RKO (cell line): ENCODE data around the gene CYP2C19.
"Not testable (repeated sequence)": the region's sequence is repeated elsewhere in the genome, so short reads cannot be mapped to it uniquely, and the experiment has no call there.

Experiments used
- DNase-seq: peaks from one replicate; pipeline ENCODE4 v3.0.0-alpha.2; 2016; ENCODE audit warnings: low spot score

CYP2C19 gene

GRCh38 chr10:94762393-94762792 lies at the start of gene CYP2C19:
CYP2C19 (plus strand) TSS chr10:94762681; CDS start chr10:94762706, 25 bp downstream.
- DNase-seq, result no peak

- DNase-seq, result peak; percentile 21
Observed at GRCh38 chr10:94725871-94726270, 36.6 kb upstream of the CYP2C19 start.

GRCh38 chr10:94735197-94735596 lies 27.3 kb upstream of the CYP2C19 start:
- no peak for DNase-seq

- DNase-seq, result no peak
Observed at GRCh38 chr10:94738588-94738987, 23.9 kb upstream of the CYP2C19 start.

- DNase-seq, result no peak
Observed at GRCh38 chr10:94747137-94747536, 15.3 kb upstream of the CYP2C19 start.

GRCh38 chr10:94747838-94748237 lies 14.6 kb upstream of the CYP2C19 start:
- no peak for DNase-seq

GRCh38 chr10:94757916-94758315 lies 4.6 kb upstream of the CYP2C19 start:
- no peak for DNase-seq

- DNase-seq, result no peak
Observed at GRCh38 chr10:94760586-94761178, 1.8 kb upstream of the CYP2C19 start.

- DNase-seq, result not testable (repeated sequence)
Observed at GRCh38 chr10:94775425-94775824, 12.9 kb downstream of the CYP2C19 start.

GRCh38 chr10:94777886-94778458 lies 15.5 kb downstream of the CYP2C19 start:
- no peak for DNase-seq

GRCh38 chr10:94780844-94781243 lies 18.4 kb downstream of the CYP2C19 start:
- no peak for DNase-seq

- DNase-seq, result no peak
Observed at GRCh38 chr10:94784256-94784655, 21.8 kb downstream of the CYP2C19 start.

GRCh38 chr10:94785211-94785610 lies 22.7 kb downstream of the CYP2C19 start:
- no peak for DNase-seq

GRCh38 chr10:94800551-94800950 lies 38.1 kb downstream of the CYP2C19 start:
- DNase-seq, result not testable (repeated sequence)

GRCh38 chr10:94803307-94803706 lies 40.8 kb downstream of the CYP2C19 start:
- DNase-seq, result no peak

- DNase-seq, result not testable (repeated sequence)
Observed at GRCh38 chr10:94830025-94830424, 67.5 kb downstream of the CYP2C19 start.

- DNase-seq, result no peak
Observed at GRCh38 chr10:94846204-94846603, 83.7 kb downstream of the CYP2C19 start.

GRCh38 chr10:94850766-94851165 lies 88.3 kb downstream of the CYP2C19 start:
- no peak for DNase-seq

GRCh38 chr10:94851263-94851662 lies 88.8 kb downstream of the CYP2C19 start:
- DNase-seq, result no peak

- DNase-seq, result no peak
Observed at GRCh38 chr10:94852438-94852837, 90.0 kb downstream of the CYP2C19 start.

- DNase-seq, result no peak
Observed at GRCh38 chr10:94853065-94853464, 90.6 kb downstream of the CYP2C19 start.

GRCh38 chr10:94858005-94858404 lies 95.5 kb downstream of the CYP2C19 start:
- no peak for DNase-seq

GRCh38 chr10:94859086-94859485 lies 96.6 kb downstream of the CYP2C19 start:
- DNase-seq, result peak; percentile 9

- DNase-seq, result no peak
Observed at GRCh38 chr10:94878649-94879048, 116.2 kb downstream of the CYP2C19 start.
